GM21619 (cell line): ENCODE measurements around the gene RGCC.
A peak's percentile ranks its signal among the peaks of the same experiment; 100 is the strongest.

Source experiments
- ATAC-seq: cut with Tn5 transposase; IDR thresholded peaks from one replicate; pipeline ENCODE4 v1.9.1; 2021; ENCODE audit not compliant: unreplicated experiment

Gene RGCC

DNA sequence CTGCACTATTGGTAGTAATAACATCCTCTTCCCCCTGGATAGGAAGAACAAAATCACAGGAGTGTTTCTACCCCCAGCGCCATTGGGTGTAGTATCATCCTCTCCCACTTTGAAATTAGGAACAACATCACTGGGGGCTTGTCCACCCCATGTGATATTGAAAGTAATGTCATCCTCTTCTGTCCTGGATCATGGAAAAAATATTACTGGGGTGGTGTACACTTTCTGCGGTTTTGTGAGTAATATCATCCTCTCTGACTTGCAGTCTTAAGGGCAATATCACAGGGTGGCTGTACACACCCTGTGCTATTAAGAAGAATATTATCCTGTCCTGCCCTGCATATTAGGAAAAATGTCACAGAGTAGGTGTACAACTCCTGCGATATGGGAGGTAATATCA, 4.9 kb upstream of the RGCC start:
- no peak for ATAC-seq

GRCh38 chr13:41453620-41454019, 3.7 kb upstream of the RGCC start:
- no peak for ATAC-seq

DNA sequence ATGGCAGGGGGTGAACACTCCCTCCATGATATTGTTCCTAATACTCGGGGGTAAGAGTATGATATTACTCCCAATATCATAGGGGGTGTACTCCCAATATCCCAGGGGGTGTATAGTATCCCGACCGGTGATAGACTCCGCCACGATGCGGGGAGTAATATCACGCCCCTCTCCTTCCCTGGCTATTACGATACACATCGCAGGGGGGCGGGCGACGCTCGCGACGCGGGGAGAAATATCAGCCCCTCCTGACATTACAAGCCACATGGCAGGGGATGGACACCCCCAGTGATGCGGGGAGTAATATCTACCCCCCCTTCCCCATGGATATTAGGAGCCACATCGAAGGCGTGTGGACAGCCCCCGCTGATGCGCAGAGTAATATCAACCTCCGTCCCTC, 3.2 kb upstream of the RGCC start:
- no peak for ATAC-seq

- ATAC-seq, result no peak
Observed at GRCh38 chr13:41455725-41456419, 1.5 kb upstream of the RGCC start.

DNA sequence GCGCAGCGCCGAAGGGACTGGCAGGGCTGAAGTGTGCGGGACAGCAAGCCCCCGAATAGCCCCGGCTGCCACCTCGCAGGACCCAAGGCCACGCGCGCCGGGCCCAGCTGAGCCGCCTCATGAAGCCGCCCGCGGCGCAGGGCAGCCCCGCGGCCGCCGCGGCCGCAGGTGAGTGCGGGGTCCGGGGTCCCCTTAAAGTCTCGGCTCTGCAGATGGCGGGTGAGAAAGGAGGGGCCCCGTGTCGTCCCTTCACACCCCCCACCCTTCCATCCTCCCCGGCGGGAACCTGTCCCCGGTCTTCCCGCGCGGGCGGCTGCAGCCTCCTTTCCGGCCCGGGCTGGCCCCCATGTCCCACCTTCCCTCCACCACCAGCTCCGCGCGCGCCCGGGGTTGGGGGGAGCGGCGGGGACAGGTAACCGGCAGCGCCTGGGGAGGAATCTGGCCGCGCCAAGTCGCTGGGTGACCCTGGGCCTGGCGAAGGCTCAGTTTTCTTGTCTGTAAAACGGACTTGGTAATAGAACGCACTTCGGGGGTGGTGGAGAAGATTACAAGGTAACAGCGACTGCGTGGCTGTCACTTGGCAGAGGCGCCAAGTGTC, 338 bp downstream of the RGCC start:
- peak; percentile 24 for ATAC-seq

- ATAC-seq, result peak; percentile 29
Observed at GRCh38 chr13:41458187-41458760, 924 bp downstream of the RGCC start.

- no peak for ATAC-seq
Observed at GRCh38 chr13:41458761-41459431, 1.5 kb downstream of the RGCC start.

DNA sequence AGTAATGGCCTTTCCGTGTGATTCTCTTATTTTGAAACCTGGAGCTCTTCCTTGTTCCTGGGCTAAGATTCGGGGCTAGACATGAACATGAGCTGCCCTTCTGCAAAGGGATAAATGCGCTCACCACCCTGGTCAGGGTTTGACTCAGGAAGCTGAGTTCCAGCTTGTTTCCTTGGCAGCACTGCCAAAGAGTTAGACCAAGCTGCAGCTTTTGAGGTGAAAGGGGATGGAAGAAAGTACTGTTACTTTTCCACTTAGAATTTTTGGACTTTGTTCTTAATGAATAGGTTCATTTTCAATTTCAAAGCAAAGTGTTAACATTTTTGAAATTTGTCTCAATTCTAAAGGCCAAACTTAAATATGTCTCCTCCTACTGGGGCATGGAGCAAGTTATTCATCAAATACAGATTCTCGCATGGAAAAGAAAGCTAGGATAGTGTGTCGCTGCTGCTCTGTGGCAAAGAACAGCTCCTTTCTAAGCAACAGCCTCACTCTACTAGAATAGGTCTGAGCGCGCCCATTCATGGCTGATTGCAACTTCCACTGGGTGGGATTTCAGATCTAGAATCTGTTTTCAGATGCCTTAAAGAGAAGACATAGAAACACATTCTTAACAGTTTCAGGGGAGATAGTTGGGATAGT, 2.2 kb downstream of the RGCC start:
- ATAC-seq, result no peak

- ATAC-seq, result no peak
Observed at GRCh38 chr13:41460074-41460465, 2.7 kb downstream of the RGCC start.

GRCh38 chr13:41460930-41461329, 3.6 kb downstream of the RGCC start:
- no peak for ATAC-seq

DNA sequence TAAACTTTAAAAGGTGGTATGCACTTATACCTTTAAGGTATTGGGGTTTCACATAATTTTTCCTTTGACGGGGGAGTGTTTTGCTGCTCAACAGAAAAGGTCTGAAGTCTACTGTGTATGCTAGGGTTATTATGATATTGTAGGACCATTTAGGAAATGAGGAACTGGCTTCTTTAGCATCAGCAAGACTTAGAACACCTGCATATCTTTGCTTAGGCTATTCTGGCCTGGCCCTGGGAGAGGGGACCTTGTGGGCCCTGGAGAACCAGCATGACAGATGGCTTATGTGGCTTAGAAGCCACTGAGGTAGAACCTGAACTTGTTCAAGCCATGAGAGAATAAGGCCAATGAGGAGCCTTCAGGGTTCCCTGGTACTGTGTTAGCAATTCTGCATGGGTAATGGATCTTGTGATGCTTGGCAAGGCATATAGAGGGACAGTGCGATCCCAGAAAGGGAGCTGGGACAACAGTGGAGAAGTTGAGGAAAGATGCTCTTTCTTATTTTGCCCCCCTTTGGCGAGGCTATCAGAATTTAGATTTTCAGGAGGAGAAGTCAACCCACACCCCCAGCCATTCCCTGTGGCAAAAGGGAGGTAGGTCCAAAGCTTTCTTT, 4.3 kb downstream of the RGCC start:
- no peak for ATAC-seq

DNA sequence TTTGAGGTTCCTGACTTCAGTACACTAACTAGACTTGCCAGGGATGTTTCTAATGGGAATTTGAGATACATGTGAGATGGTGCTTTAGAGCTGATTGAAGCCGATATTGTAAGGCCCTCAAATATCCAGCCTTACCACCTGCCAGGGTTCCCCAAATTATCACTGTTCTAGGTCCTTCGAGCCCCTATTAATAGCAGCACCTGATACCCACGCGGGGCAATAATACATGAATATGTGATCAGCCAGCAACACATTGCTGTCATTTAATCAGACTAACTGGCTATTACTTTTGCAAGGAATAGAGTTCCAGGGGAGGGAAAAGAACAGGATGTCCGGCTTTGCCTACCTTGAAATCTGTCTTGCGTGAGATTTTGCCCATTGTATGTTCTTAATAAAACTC, 5.1 kb downstream of the RGCC start:
- ATAC-seq, result no peak

GRCh38 chr13:41463838-41464602, 6.7 kb downstream of the RGCC start:
- ATAC-seq, result peak; percentile 34

- peak; percentile 93 for ATAC-seq
Observed at GRCh38 chr13:41465241-41465847, 8.0 kb downstream of the RGCC start.

GRCh38 chr13:41465898-41466320, 8.6 kb downstream of the RGCC start:
- no peak for ATAC-seq

GRCh38 chr13:41467425-41467945, 10.1 kb downstream of the RGCC start:
- no peak for ATAC-seq

- no peak for ATAC-seq
Observed at GRCh38 chr13:41468631-41469030, 11.3 kb downstream of the RGCC start.

GRCh38 chr13:41470196-41470595, 12.8 kb downstream of the RGCC start:
- no peak for ATAC-seq

GRCh38 chr13:41471785-41472184, 14.4 kb downstream of the RGCC start:
- ATAC-seq, result no peak

DNA sequence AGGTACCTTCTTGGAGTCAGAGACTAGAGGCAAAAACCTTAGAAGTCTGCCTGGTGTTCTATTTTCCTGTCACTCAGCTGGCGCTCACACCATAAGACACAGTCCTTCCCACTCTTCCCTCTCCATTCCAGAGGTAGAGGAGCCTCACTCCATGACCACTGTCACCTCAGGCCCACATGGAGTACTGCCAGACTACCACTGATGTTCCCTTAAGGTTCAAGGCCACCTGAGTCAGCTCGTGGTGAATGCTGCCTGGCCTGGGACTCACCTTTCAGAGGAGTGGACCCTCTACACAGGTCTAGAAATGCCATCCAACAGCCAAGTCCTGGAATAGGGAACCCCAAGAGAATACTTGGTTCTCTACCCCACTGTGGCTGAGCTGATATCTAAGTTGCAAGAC, 29.9 kb downstream of the RGCC start:
- no peak for ATAC-seq
